HS-5 (cell line): ENCODE data around the gene LIMS2.

Experiments used
- DNase-seq: peaks from one replicate; pipeline ENCODE4 v3.0.0-alpha.2; 2012; ENCODE audit warnings: low read depth

Gene LIMS2

GRCh38 chr2:127598711-127599110 lies 76.6 kb downstream of the LIMS2 start:
- no peak for DNase-seq

GRCh38 chr2:127597984-127598380 lies 77.3 kb downstream of the LIMS2 start:
- DNase-seq = no peak

GRCh38 chr2:127597046-127597983 lies 78.0 kb downstream of the LIMS2 start:
- DNase-seq = no peak

- DNase-seq = no peak
Measured at GRCh38 chr2:127596311-127597045, 78.9 kb downstream of the LIMS2 start.

- DNase-seq = no peak
Measured at GRCh38 chr2:127594116-127594591, 81.2 kb downstream of the LIMS2 start.

GRCh38 chr2:127593228-127594115 lies 81.9 kb downstream of the LIMS2 start:
- DNase-seq = no peak

GRCh38 chr2:127592761-127593227 lies 82.5 kb downstream of the LIMS2 start:
- no peak for DNase-seq

GRCh38 chr2:127591221-127591923 lies 84.0 kb downstream of the LIMS2 start:
- no peak for DNase-seq

- DNase-seq = no peak
Measured at GRCh38 chr2:127590386-127591190, 84.7 kb downstream of the LIMS2 start.

GRCh38 chr2:127589841-127590240 lies 85.5 kb downstream of the LIMS2 start:
- DNase-seq = no peak

GRCh38 chr2:127589358-127589757 lies 86.0 kb downstream of the LIMS2 start:
- no peak for DNase-seq
